HepG2 (cell line): ENCODE data around the gene LRRC28. TPM values are rescaled to one million over a fixed set of nuclear protein-coding genes. Genes with fewer than 3 reads are reported as not detected.

Experiments
- ATAC-seq: fragments of 200-7000 bp; cut with Tn5 transposase; 3 replicates; pipeline ENCODE4 v1.9.1; 2020; ENCODE audit warnings: mild to moderate bottlenecking, moderate library complexity
- BruUV-seq: library from RNA; stranded (reverse); fragments of 400-500 nt; replicated peaks from 2 replicates; lab custom pipeline; 2021; lab: Mats Ljungman, UMichigan
- CTCF ChIA-PET: fragments of 300-600 bp; formaldehyde crosslinking; extraction: SDS; loops from one replicate; lab custom pipeline; 2021; ENCODE audit warnings: low total read pairs, inconsistent platforms, low intra/inter-chr PET ratio; lab: Yijun Ruan, JAX
- POLR2A ChIA-PET: fragments of 350-600 bp; sonication (Branson Sonifier 250); formaldehyde crosslinking; loops from one replicate; lab custom pipeline; 2020; ENCODE audit warnings: antibody characterized with exemption, inconsistent platforms; lab: Yijun Ruan, JAX
- DNase-seq: peaks from one replicate; pipeline ENCODE4 v3.0.0-alpha.2; 2015; ENCODE audit warnings: low spot score
- FAIRE-seq: peaks from 3 replicates; lab custom pipeline; 2011; peaks lifted over from hg19 to GRCh38; lab: Jason Lieb, UNC
- H2AFZ ChIP-seq: one replicate; pipeline ENCODE4 v1.6.1; 2011; ENCODE audit warnings: low read length, inconsistent platforms
- H3K27ac ChIP-seq: fragments of 300-600 bp; 3 replicates; pipeline ENCODE4 v1.8.0; 2011; ENCODE audit warnings: mixed run types, mild to moderate bottlenecking, mixed read lengths, low read length, inconsistent platforms; ENCODE audit not compliant: insufficient read depth; ENCODE audit errors: extremely low read length
- H3K27me3 ChIP-seq, 2 experiments: fragments of 200-600 bp in 1 of 2; 2 replicates in 1 of 2; 3 replicates in 1 of 2; pipeline versions ENCODE4 v1.6.0 to v1.8.0; 2011; ENCODE audit warnings: low read length in 2 of 2, mild to moderate bottlenecking in 2 of 2, moderate library complexity in 2 of 2, inconsistent platforms in 1 of 2; ENCODE audit not compliant: insufficient read depth in 2 of 2, control insufficient read depth in 1 of 2
- H3K36me3 ChIP-seq, 2 experiments: fragments of 200-600 bp in 1 of 2; replicated peaks in 1 of 2; 2 replicates in 1 of 2; 3 replicates in 1 of 2; pipeline versions ENCODE4 v1.5.1 to v1.8.0; 2011; ENCODE audit warnings: low read length in 2 of 2, inconsistent platforms in 1 of 2; ENCODE audit not compliant: insufficient read depth in 2 of 2, control insufficient read depth in 1 of 2
- H3K4me1 ChIP-seq: 2 replicates; pipeline ENCODE4 v1.5.1; 2012; ENCODE audit warnings: low read length, inconsistent platforms; ENCODE audit not compliant: insufficient read depth
- H3K4me2 ChIP-seq: 2 replicates; pipeline ENCODE4 v1.6.0; 2011; ENCODE audit warnings: low read depth, low read length, inconsistent platforms
- H3K4me3 ChIP-seq, 3 experiments: fragments of 200-600 bp in 1 of 3; sonication (generic), shearing (Covaris generic) in 1 of 3; replicated peaks in 1 of 3; 2 replicates each; pipeline ENCODE4 v1.5.1; 2011 to 2016; ENCODE audit warnings: low read length in 3 of 3, inconsistent platforms in 2 of 3, low read depth in 2 of 3, mild to moderate bottlenecking in 2 of 3, control low read depth in 1 of 3, mixed read lengths in 1 of 3; ENCODE audit not compliant: insufficient read depth in 1 of 3
- H3K79me2 ChIP-seq: one replicate; pipeline ENCODE4 v1.6.1; 2011; ENCODE audit warnings: low read length, inconsistent platforms; ENCODE audit not compliant: insufficient read depth
- H3K9ac ChIP-seq: 2 replicates; pipeline ENCODE4 v1.6.0; 2011; ENCODE audit warnings: mild to moderate bottlenecking, low read depth, low read length, inconsistent platforms; ENCODE audit not compliant: insufficient read depth
- H3K9me3 ChIP-seq: 2 replicates; pipeline ENCODE4 v1.5.1; 2012; ENCODE audit warnings: mild to moderate bottlenecking, low read length
- H4K20me1 ChIP-seq: 2 replicates; pipeline ENCODE4 v1.6.0; 2011; ENCODE audit warnings: inconsistent platforms, mild to moderate bottlenecking, low read length, moderate library complexity; ENCODE audit not compliant: insufficient read depth
- CC2D1A ChIP-seq: sonication (generic); formaldehyde crosslinking; IDR thresholded peaks from 2 replicates; pipeline ENCODE4 v1.8.1; 2023; ENCODE audit warnings: mild to moderate bottlenecking, missing genetic modification reagents
- ELF3 ChIP-seq: IDR thresholded peaks from 2 replicates; pipeline ENCODE4 v1.6.1; 2016; ENCODE audit warnings: missing genetic modification reagents, missing compliant biosample characterization
- EZH2 ChIP-seq: conservative IDR thresholded peaks from 2 replicates; pipeline ENCODE4 v1.6.1; 2012; ENCODE audit warnings: mild to moderate bottlenecking, low read depth, low read length, moderate library complexity
- HHEX ChIP-seq: IDR thresholded peaks from 2 replicates; pipeline ENCODE4 v1.6.1; 2016; ENCODE audit warnings: control low read depth
- HNF4G ChIP-seq, 2 experiments: sonication (generic) in 1 of 2; formaldehyde crosslinking in 1 of 2; IDR thresholded peaks; 2 replicates each; pipeline versions ENCODE4 v1.4.0 to v1.6.1; 2011 to 2020; ENCODE audit warnings: borderline replicate concordance in 2 of 2, low read depth in 2 of 2, mild to moderate bottlenecking in 2 of 2, low read length in 1 of 2, missing genetic modification reagents in 1 of 2, moderate library complexity in 1 of 2
- KDM5A ChIP-seq: fragments of 200-600 bp; sonication (generic); IDR thresholded peaks from 2 replicates; pipeline ENCODE4 v1.7.0; 2018; ENCODE audit warnings: antibody characterized with exemption, mild to moderate bottlenecking, low read length, borderline replicate concordance
- MED13 ChIP-seq: sonication (generic); formaldehyde crosslinking; IDR thresholded peaks from 2 replicates; pipeline ENCODE4 v1.5.0; 2020; ENCODE audit warnings: missing genetic modification reagents
- MEF2D ChIP-seq: sonication (generic); formaldehyde crosslinking; IDR thresholded peaks from 2 replicates; pipeline ENCODE4 v1.5.1; 2020; ENCODE audit warnings: mild to moderate bottlenecking, missing genetic modification reagents
- PHB2 ChIP-seq: fragments of 450-650 bp; IDR thresholded peaks from 2 replicates; pipeline ENCODE4 v1.6.1; 2018; ENCODE audit not compliant: partially characterized antibody
- ZKSCAN5 ChIP-seq: sonication (generic); formaldehyde crosslinking; IDR thresholded peaks from 2 replicates; pipeline ENCODE4 v1.5.1; 2020; ENCODE audit warnings: mild to moderate bottlenecking, missing genetic modification reagents
- ZNF180 ChIP-seq: sonication (generic); formaldehyde crosslinking; IDR thresholded peaks from 2 replicates; pipeline ENCODE4 v1.4.0; 2020; ENCODE audit warnings: low read depth, missing genetic modification reagents, borderline replicate concordance
- ZNF354B ChIP-seq: sonication (generic); formaldehyde crosslinking; IDR thresholded peaks from 2 replicates; pipeline ENCODE4 v1.8.0; 2022; ENCODE audit warnings: mild to moderate bottlenecking, missing genetic modification reagents
- ZNF644 ChIP-seq: IDR thresholded peaks from 2 replicates; pipeline ENCODE4 v1.6.1; 2016; ENCODE audit warnings: low read depth
- ZNF724P ChIP-seq: sonication (generic); formaldehyde crosslinking; IDR thresholded peaks from 2 replicates; pipeline ENCODE4 v1.8.0; 2022; ENCODE audit warnings: missing genetic modification reagents, borderline replicate concordance
- ZNF792 ChIP-seq: IDR thresholded peaks from 2 replicates; pipeline ENCODE4 v1.6.1; 2016
- ZNF850 ChIP-seq: sonication (generic); formaldehyde crosslinking; conservative IDR thresholded peaks from 2 replicates; pipeline ENCODE4 v1.9.0; 2021; ENCODE audit warnings: mild to moderate bottlenecking, missing genetic modification reagents
- WGBS: methylation state at CpG from one replicate; pipeline ENCODE4 v1.1.6; 2017; ENCODE audit warnings: low lambda C conversion rate; 5-methylcytosine and 5-hydroxymethylcytosine counted together
- in situ Hi-C: cut with HindIII; loops from 2 replicates; pipeline ENCODE4 v1.10.0; 2017; ENCODE audit warnings: low pct_unique_long_range_greater_than_20kb; ENCODE audit not compliant: extremely low pct_ligation_motif_present
- intact Hi-C: fragments of 100-400 bp; cut with micrococcal nuclease; formaldehyde crosslinking; loops from one replicate; pipeline ENCODE4 v1.10.0; 2022; ENCODE audit not compliant: unreplicated experiment
- polyA plus RNA-seq, 8 experiments: library from polyadenylated mRNA; depleted of rRNA in 3 of 8; stranded (reverse) in 7 of 8; unstranded in 1 of 8; fragments of >200 nt; fragmentation: Illumina TruSeq in 4 of 8; extraction: Trizol in 4 of 8; gene quantifications; 2 replicates each; pipeline versions ENCODE4 v1.2.1 to v1.2.3, GENCODE V29; 2011 to 2016; ENCODE audit warnings: low read depth in 4 of 8, missing spikeins in 1 of 8, mixed read lengths in 1 of 8; ENCODE audit not compliant: insufficient read depth in 1 of 8
- total RNA-seq, 5 experiments: library from RNA; depleted of rRNA; stranded (reverse); fragments of >200 nt; fragmentation: Illumina TruSeq; extraction: Trizol; gene quantifications; 2 replicates each; pipeline ENCODE4 v1.2.3, GENCODE V29; 2016; ENCODE audit warnings: low read depth in 1 of 5
- TF ChIP-seq, protein P1 (sequence below): sonication (generic); formaldehyde crosslinking; IDR thresholded peaks from 2 replicates; pipeline ENCODE4 v1.4.0; 2020; ENCODE audit warnings: mild to moderate bottlenecking, missing genetic modification reagents, borderline replicate concordance

LRRC28 gene
- total and polyA plus RNA-seq, 2 of the 13 experiments (the other 11 are each of a cell fraction or from before 2014, with no cell fraction given) = 17.5 to 21.3 TPM

DNA sequence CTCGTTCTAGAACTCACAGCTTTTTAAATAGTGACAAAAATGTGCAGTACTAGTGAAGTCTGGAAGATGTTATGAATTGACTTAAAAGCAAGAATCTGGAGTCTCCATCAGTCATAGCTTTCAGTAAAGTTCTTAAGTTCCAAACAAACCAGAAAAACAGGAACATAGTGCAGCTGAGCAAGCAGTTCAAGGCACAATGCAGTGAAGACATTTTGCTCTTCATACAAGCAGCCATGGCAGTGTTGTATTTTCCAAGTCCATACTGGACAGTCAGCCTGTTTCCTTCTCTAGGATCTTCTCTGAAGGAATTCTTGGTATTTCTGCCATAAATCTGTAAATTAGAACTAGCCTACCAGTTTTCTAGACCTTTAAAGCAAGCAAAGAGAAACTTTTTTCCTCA is 90.5 kb downstream of the LRRC28 start:
- H3K4me2 ChIP-seq = no peak overlapping the region
- peak overlapping the region; percentile 11 for H3K27ac ChIP-seq
- no peak overlapping the region for H2AFZ ChIP-seq
- no peaks in the 10 kb centered on the region for H3K79me2 ChIP-seq
- H3K36me3 ChIP-seq = no peaks in the 10 kb centered on the region; a peak in 1 of 5 replicates
- TF ChIP-seq EZH2 (no peak), ZNF724P (CRISPR knock-in tag) (no peak), ZKSCAN5 (no peak), PHB2 (no peak), ELF3 (CRISPR knock-in tag) (no peak), HNF4G (IDR thresholded peaks at IDR 0.05; ENCODE audit: borderline replicate concordance, low read depth, low read length) (no peak), HNF4G (CRISPR knock-in tag; IDR thresholded peaks at IDR 0.05; ENCODE audit: borderline replicate concordance, low read depth) (no peak), HHEX (CRISPR knock-in tag) (no peak), ZNF850 (no peak), MEF2D (CRISPR knock-in tag) (no peak), CC2D1A (CRISPR knock-in tag) (no peak), ZNF180 (CRISPR knock-in tag) (no peak), ZNF354B (CRISPR knock-in tag) (no peak), ZNF644 (CRISPR knock-in tag) (no peak), ZNF792 (CRISPR knock-in tag) (no peak), MED13 (CRISPR knock-in tag) (no peak), KDM5A (no peak)
- TF ChIP-seq, protein P1, sequence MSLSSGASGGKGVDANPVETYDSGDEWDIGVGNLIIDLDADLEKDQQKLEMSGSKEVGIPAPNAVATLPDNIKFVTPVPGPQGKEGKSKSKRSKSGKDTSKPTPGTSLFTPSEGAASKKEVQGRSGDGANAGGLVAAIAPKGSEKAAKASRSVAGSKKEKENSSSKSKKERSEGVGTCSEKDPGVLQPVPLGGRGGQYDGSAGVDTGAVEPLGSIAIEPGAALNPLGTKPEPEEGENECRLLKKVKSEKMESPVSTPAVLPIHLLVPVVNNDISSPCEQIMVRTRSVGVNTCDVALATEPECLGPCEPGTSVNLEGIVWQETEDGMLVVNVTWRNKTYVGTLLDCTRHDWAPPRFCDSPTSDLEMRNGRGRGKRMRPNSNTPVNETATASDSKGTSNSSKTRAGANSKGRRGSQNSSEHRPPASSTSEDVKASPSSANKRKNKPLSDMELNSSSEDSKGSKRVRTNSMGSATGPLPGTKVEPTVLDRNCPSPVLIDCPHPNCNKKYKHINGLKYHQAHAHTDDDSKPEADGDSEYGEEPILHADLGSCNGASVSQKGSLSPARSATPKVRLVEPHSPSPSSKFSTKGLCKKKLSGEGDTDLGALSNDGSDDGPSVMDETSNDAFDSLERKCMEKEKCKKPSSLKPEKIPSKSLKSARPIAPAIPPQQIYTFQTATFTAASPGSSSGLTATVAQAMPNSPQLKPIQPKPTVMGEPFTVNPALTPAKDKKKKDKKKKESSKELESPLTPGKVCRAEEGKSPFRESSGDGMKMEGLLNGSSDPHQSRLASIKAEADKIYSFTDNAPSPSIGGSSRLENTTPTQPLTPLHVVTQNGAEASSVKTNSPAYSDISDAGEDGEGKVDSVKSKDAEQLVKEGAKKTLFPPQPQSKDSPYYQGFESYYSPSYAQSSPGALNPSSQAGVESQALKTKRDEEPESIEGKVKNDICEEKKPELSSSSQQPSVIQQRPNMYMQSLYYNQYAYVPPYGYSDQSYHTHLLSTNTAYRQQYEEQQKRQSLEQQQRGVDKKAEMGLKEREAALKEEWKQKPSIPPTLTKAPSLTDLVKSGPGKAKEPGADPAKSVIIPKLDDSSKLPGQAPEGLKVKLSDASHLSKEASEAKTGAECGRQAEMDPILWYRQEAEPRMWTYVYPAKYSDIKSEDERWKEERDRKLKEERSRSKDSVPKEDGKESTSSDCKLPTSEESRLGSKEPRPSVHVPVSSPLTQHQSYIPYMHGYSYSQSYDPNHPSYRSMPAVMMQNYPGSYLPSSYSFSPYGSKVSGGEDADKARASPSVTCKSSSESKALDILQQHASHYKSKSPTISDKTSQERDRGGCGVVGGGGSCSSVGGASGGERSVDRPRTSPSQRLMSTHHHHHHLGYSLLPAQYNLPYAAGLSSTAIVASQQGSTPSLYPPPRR (CRISPR knock-in tag) = no peak
- no peak for FAIRE-seq
- H4K20me1 ChIP-seq = no peaks in the 10 kb centered on the region
- intact Hi-C loops (loop anchor here (5.0 kb wide), 1 partner anchor 54 kb away; no protein-coding TSS in a partner anchor), in situ Hi-C loops (no loop called here)
- H3K4me3 ChIP-seq = no peak overlapping the region
- POLR2A ChIA-PET = no interaction called here
- CTCF ChIA-PET = no interaction called here
- no TSS peak for BruUV-seq
- no peak for DNase-seq
- H3K27me3 ChIP-seq = no peaks in the 10 kb centered on the region
- 100% methylated on average over 1 of the region's 1 CpG for WGBS
- ATAC-seq = no peak
- peaks cover 48% of the 10 kb centered on the region for H3K4me1 ChIP-seq
- H3K9me3 ChIP-seq = no peaks in the 10 kb centered on the region
- H3K9ac ChIP-seq = no peak overlapping the region
